HG03095 (cell line): Measurements from ENCODE around the gene G3BP1.
"Not testable (repeated sequence)": the region's sequence is repeated elsewhere in the genome, so short reads cannot be mapped to it uniquely, and the experiment has no call there.

Experiments
- ATAC-seq: cut with Tn5 transposase; IDR thresholded peaks from one replicate; pipeline ENCODE4 v1.9.1; 2021; ENCODE audit warnings: moderate library complexity; ENCODE audit not compliant: unreplicated experiment

The G3BP1 gene

DNA sequence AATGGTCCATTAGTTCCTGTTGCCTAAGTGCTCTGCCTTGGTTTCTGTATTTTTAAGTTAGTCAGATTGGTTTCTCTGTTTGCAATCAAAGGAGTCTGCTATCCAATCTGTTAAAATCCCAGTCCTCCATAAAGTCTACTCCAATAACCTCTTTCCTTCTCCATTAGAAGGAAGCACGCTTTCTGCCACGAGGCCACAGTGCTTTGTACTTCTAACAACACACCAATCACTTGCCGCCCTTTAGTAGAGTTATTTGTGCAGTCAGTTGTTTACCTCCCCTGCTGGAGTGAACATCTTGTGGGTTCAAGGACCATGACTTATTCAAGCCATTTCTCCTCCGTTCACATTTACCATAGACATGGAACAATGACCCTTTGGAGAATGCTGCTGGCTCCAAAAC lies 83.9 kb downstream of the G3BP1 start:
- ATAC-seq, result no peak

DNA sequence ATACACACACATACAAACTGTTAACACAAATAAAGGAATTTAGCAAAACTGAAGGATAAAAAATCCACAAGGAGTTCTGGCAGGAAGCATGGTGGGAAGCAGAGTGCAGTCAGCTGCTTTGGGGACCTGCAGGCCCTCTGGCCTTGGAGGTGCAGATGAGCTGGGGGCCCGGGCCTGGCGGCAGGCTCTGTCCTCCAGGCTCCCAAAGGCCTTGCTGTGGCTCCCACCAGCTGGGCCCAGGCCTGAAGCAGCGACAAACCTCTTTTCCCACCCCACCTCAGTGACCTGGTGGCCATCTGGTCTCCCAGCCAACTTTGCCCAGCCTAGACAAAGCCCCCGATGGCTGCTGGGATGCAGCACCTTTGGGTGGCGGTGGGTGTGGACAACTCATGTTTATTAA lies 85.1 kb downstream of the G3BP1 start:
- no peak for ATAC-seq

DNA sequence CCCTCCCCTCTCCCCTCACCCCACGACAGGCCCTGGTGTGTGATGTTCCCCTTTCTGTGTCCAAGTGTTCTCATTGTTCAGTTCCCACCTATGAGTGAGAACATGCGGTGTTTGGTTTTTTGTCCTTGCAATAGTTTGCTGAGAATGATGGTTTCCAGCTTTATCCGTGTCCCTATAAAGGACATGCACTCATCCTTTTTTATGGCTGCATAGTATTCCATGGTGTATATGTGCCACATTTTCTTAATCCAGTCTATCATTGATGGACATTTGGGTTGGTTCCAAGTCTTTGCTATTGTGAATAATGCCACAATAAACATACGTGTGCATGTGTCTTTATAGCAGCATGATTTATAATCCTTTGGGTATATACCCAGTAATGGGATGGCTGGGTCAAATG lies 89.1 kb downstream of the G3BP1 start:
- ATAC-seq, result not testable (repeated sequence)
